ENCODE data around the gene TCP11L1.

DNA sequence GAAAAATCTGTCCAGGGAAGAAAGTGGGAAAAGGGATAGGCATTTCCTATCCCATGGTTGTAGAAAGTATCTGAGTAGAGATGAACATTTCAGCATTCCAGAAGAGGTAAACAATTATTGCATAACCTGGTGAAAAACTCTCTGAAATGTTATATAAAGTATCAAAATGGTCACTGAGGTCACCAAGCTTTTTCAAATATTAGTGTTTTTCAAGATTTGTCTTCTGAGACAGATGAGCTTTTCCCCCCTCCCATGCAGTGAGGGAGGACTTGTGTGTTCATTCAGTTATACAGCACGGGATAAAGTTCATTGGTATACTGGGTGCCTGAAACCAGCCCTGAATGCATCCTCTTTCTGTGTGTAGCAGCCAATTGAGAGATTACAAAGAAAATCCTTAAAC, 25.6 kb upstream of the TCP11L1 start:
- TF ChIP-seq, protein P1, sequence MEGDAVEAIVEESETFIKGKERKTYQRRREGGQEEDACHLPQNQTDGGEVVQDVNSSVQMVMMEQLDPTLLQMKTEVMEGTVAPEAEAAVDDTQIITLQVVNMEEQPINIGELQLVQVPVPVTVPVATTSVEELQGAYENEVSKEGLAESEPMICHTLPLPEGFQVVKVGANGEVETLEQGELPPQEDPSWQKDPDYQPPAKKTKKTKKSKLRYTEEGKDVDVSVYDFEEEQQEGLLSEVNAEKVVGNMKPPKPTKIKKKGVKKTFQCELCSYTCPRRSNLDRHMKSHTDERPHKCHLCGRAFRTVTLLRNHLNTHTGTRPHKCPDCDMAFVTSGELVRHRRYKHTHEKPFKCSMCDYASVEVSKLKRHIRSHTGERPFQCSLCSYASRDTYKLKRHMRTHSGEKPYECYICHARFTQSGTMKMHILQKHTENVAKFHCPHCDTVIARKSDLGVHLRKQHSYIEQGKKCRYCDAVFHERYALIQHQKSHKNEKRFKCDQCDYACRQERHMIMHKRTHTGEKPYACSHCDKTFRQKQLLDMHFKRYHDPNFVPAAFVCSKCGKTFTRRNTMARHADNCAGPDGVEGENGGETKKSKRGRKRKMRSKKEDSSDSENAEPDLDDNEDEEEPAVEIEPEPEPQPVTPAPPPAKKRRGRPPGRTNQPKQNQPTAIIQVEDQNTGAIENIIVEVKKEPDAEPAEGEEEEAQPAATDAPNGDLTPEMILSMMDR (IDR thresholded peaks at IDR 0.05) = no peak
- TF ChIP-seq POLR2AphosphoS5 (IDR thresholded peaks at IDR 0.05; ENCODE audit: low read depth, low read length) (no peak), TCF7L2 (IDR thresholded peaks at IDR 0.05; ENCODE audit: low read depth, low read length) (no peak), SIN3A (IDR thresholded peaks at IDR 0.05; ENCODE audit: borderline replicate concordance, insufficient read depth, low read depth, low read length) (no peak)
- TF ChIP-seq, protein P2, sequence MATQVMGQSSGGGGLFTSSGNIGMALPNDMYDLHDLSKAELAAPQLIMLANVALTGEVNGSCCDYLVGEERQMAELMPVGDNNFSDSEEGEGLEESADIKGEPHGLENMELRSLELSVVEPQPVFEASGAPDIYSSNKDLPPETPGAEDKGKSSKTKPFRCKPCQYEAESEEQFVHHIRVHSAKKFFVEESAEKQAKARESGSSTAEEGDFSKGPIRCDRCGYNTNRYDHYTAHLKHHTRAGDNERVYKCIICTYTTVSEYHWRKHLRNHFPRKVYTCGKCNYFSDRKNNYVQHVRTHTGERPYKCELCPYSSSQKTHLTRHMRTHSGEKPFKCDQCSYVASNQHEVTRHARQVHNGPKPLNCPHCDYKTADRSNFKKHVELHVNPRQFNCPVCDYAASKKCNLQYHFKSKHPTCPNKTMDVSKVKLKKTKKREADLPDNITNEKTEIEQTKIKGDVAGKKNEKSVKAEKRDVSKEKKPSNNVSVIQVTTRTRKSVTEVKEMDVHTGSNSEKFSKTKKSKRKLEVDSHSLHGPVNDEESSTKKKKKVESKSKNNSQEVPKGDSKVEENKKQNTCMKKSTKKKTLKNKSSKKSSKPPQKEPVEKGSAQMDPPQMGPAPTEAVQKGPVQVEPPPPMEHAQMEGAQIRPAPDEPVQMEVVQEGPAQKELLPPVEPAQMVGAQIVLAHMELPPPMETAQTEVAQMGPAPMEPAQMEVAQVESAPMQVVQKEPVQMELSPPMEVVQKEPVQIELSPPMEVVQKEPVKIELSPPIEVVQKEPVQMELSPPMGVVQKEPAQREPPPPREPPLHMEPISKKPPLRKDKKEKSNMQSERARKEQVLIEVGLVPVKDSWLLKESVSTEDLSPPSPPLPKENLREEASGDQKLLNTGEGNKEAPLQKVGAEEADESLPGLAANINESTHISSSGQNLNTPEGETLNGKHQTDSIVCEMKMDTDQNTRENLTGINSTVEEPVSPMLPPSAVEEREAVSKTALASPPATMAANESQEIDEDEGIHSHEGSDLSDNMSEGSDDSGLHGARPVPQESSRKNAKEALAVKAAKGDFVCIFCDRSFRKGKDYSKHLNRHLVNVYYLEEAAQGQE (IDR thresholded peaks at IDR 0.05; ENCODE audit: insufficient read depth in 1 of 2, low read depth in 2 of 2, low read length in 1 of 2) = no peak

Measured in Panc1 (cell line).